Germinal center (tissue), 1 donor: ENCODE data around the gene TNFRSF18.

Experiments
- DNase-seq: peaks from one replicate; pipeline ENCODE4 v3.0.0; 2012; ENCODE audit warnings: mixed read lengths, low spot score

Gene TNFRSF18

DNA sequence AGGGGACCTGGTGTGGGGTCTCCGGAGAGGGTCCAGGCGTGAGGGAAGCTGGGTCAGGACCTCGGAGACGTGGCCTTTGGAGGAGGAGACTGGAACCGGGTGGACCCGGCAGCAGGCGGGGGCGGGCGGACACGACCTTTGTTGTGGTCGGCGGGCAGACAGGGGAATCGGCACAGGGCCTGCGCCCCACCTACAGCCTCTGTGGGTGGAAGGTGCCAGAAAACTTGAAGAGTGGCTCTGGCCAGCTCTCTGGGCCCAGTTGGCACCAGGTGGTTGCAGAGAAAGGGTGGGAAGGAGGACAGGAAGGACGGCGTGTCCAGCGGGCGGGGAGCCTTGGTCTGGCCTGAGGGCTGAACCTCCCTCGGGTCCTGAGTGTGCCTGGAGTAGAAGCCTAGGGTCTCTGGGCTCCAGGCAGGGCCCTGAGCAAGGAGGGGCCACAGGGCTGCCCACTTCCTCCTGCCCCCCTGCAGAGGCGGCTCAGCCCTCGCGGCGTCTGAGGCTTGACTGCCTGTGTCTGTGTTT lies 40.4 kb downstream of the TNFRSF18 start:
- no peak for DNase-seq

DNA sequence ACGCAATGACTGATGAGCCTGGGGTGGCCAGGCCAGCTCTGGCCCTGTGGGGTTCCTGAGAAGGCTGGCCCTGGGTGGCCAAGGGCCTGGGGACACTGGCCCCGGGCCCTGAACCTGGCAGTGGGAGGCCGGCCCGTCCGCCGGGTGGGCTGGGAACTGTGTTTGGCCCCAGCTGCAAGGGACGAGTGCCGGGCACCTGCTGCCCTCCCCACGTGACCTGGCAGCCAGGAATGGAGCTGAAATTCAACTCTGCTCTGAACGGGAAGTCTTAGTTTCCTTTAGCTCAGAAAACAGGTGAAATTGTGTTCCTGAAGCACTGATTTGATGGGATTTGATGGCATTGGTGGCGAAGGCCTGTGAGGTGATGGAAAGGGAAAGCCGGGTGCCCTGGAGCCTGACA lies 40.9 kb downstream of the TNFRSF18 start:
- DNase-seq, result no peak

DNA sequence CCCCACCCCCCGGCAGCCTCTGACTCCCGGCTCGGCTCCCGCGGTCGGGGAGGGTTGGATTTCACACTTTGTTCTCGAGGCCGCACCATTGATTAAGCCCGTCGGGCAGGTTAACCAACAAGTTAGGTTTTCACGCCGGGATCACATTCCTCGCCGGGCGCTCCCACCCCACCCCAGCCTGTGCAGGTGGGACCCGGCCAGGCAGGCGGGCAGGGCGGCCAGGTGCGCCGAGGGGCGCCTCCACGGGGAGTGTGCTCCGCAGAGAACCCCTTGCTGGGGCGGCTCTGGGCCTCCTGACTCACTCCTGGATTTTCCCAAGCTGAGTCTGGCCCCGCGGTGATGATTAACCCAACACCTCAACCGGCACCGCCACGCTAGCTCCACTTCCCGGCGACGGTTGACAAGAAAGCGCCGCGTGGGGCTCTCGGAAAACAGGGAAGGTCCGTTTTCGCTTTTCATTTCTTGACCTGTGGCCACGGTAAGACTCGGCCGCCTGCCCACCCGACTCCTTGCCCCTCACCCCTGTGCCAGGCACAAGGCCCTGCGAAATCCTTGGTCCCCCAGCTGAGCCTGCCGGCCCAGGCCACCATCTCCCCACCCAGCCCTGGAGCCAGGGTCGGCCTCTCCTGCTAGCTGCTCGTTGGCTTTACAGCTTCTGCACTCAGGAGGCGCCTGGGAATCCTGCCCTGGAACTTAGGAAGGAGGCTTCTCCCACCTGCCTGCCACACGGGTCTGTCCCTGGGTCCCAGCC lies 41.5 kb downstream of the TNFRSF18 start:
- no peak for DNase-seq

DNA sequence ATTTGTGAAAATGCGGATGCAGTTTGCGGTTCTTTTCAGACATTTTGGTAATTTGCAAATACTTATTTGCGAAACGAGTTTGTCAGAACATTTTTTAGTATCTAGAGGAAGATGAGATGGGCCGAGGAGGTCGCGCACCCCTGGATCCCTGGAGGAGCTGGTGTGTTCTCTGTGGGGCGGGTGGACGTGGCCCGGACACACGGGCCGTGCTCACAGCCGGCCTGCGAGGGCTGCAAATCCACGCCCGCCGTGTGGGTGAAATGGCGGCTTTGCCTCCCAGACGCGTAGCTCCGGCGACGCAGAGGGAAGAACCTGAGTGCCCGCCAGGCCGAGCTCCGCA lies 42.1 kb downstream of the TNFRSF18 start:
- DNase-seq, result no peak

DNA sequence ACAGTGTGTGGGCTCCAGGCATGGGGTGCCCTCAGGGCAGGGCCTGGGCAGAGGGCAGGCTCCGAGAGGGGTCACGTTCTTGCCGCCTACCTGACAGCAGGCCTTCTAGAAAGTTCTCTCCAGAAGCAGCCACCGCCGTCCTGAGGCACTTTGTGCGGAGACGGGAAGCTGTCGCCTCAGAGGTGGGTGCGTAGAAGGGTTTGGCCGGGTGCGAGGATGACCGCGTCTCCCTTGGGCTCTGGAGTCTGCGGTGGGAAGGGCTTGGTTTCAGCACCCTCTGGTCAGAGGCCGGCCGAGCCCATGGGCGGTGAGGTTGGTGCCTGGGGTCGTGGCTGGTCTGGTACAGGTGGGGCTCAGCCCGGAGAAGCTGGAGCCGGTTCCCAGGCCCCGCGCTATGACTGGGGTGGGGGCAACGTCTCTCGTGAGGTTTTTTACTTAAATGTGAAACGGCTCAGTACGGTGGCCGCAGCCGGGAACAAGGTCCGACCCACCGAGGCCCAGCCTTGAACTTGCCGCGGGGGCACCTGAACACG lies 42.8 kb downstream of the TNFRSF18 start:
- DNase-seq, result no peak

DNA sequence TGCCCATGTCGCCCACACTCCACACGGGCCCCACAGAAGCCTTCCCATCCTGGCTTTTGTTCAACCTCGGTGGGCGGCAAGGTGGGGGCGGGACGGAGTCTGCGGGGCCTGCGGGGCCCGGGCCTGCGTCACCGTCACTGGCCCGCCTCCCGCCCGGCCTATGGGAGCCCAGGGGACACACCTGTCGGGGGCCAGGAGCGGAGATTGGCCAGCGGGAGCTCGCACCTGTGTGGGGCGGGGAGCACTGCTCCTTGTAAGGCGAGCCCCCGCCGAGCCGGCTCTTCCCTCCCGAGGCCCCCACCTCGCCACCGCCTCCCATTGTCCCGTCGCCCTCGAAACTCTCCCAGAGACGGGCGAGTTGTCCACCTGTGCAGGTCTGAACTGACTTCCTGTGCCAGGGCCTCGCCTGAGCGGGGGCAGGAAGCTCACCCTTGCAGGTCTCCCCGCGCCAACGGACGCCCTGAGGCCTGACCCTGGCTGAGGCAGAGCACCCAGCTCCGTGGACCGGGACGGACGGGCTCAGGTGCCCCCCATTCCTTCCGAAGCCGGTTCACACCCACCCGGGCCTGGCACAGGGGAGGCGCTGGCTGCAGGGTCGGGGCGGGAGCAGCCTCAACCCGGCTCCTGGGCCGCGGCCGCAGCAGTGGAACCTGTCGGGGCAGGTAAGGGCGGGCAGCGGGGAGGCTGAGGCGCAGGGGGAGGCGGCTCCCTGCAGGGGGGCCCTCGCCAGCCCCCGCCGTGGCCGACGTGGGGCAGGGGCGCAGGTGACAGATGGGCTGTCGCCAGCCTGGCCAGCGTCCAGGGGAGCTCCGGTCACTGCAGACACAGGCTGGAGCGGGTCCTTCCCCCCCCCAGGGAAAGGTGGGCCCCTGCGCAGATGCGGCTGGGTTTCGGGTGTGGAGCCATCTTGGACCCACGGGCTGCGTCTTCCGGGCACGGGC lies 43.5 kb downstream of the TNFRSF18 start:
- no peak for DNase-seq

DNA sequence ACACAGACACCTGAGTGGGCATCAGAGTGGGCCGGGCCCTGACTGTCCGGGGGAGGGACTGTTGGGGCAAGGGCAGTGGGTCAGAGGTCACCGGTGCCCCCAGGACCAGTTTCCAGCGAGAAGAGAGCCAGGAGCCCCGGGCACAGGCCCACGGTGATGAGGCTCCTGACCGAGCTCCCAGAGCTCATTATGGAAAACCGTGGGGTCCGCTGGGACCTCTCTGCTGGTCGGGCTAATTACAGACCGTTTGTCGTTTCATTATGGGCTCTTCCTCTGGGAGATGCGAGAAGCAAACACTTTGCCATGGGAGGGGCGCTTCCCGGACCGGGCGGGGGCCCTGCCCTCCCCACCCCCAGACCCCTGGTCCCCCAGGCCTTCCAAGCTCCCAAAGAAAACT lies 44.7 kb downstream of the TNFRSF18 start:
- DNase-seq, result no peak

DNA sequence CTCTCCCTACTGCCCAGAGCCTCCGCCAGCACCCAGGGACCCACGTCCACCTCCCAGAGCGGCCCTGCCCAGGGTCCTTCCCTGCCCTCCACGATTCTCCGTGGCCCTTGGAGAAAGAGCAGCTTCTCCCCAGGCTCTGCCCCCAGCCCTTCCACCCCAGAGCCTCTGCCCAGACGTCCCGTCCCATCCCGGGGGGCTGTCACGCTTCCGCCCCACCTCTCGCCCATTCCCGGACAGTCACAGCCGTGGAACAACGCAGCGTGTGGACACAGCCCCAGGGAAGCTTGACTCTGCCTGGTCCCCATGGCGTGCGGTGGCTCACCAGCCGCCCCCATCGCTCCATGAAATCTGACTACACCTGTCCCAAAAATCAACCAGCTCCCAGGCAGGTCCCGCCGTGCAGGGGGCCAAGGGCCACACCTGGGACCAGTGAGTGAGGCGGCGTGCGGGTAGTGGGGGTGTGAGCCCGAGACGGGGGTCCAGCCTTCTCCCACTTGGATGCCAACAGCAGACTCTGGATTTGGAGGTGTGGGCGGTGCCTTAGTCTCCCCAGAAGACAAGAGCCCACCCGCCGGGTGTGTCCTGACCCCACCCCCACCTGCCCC lies 45.2 kb downstream of the TNFRSF18 start:
- DNase-seq, result no peak

DNA sequence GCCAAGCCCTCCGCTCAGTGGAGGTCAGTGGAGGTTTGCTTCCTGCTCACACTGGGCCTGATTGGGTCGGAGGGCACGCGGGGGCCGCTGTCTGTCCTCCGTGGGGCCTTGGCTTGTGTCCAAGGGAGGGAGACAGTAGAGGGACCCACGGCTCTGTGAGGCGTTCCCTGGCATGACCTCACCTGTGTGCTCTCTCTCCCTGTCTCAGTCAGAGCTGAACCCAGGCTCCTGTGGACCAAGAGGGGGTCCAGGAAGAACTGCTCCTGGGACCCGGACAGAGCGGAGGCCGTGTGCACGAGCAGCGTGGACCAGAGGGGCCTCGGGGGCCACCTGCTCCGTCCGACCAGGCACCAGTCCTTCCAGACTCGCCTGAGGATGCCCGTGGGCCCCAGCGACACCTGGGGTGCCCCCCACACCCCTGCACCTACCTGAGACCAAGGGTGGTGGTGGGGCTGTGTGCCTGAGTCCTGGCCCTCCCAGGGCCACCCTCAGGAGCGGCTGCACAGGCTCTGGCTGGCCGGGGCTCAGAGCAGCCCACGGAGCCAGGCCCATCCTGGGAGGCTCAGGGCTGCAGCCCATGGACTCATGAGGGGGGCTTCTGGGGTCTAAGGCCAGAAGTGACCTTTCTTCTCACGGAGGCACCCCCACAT lies 46.0 kb downstream of the TNFRSF18 start:
- no peak for DNase-seq

DNA sequence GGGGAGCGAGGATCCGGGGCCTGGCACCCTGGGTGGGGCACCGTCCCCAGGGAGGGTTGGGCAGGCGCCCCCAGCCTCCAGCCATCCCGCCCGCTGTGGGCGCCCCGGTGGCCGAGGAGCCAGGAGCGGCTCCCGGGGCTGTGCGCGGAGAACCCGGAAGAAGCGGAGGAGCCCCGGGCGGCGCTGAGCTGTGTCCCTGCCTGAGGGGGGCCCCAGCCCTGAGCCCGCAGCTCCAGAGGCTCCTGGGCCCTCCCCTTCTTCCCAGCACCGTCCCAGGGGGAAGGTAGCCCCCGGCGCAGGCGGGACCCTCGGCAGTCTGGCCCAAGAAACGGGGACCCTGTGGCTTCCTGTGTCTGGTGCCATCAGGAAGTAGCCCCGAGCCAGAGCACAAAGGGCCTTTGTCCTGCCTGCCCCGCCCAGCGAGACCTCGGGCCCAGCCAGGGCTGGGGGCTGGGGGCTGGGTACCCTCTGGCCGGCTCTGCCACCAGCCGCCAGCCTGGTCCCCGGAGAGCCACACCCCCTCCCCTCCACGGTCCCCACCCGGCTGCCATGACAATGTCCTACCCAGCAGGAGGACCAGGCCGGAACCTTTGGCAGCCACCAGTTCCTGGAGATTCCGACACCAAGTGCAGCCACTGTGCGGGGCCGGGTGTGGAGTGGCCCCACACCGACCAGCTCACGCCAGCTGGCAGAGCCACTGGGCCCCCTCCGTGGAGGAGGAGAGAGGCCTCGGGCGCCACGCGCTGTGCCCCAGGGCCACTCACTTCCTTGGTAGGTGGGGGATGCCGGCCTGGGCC lies 48.3 kb downstream of the TNFRSF18 start:
- peak; percentile 80 for DNase-seq

DNA sequence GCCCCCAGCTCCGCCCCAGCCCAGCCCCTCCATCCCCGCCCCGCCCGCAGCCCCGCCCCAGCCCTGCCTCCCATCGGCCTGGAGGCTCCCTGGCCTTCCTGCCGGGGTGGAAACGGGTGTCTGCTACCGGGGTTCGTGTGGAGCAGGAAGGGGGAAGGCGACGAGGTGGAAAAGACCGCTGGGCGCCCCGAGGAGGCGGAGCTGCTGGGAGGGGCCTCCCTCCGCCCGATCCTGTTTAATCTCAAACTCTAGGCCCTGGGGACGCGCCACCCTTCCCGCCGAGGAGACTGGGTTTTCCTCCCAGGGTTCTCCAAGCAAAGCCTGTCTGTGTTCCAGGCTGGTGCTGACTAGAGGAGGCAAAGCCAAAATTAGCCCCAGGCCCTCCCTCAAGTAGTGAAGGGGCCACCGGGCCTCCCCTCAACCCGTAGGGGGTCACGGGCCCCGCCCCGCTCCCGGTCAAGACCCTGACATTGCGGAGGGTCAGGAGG lies 48.9 kb downstream of the TNFRSF18 start:
- peak; percentile 86 for DNase-seq

DNA sequence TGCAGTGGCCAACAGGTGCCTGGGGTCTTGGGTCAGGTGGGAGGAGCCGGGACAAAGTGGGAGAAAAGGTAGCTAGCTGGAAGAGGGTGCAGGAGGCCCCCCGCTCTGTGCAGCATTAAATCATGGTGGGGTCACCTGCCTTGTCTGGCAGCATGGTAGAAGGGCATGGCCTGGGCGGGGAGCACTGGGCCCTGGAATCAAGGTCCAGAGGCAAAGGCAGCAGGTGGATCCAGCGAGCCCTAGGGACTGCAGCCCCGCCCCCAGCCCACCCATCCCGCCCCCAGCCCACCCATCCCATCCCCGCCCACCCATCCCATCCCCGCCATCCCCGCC lies 49.4 kb downstream of the TNFRSF18 start:
- no peak for DNase-seq

DNA sequence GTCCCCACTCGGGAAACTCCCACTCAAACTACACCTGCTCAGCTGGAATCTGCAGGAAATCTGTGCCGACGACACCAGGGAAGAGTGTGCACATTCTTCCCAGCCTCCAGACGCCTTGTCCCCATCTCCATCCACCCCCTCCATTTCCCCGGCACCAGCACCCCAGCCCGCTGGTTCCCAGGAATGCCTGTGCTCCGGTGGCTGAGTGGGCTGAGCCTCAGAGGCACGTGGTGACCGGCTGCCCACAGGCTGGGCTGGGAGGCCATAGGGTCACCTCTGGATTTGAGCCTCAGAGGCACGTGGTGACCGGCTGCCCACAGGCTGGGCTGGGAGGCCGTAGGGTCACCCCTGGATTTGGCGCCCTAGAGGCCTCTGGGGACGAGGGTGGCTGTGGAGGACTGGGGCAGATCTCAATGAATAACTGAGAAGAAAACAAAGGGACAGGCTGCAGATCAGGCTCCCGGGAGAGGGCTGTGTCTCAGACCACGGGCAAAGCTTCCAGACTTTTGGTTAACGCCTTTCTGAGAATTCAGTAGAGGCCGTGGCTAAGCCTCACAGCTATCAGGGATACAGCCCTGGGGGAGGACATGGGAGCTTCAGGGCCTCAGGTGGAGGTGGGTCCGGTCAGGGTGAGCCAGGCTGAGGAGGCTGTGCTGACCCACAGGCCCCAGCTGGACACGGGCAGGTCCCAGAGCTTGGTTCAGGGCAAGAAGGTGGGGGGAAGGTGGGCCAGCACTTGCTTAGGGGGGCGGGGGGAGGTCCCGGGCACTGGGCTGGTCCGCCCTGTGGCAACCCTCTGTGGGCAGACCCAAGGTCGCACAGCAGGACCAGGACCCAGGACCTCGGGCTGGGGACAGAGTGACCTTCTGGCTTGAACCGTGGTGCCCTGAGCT lies 50.0 kb downstream of the TNFRSF18 start:
- DNase-seq, result no peak

DNA sequence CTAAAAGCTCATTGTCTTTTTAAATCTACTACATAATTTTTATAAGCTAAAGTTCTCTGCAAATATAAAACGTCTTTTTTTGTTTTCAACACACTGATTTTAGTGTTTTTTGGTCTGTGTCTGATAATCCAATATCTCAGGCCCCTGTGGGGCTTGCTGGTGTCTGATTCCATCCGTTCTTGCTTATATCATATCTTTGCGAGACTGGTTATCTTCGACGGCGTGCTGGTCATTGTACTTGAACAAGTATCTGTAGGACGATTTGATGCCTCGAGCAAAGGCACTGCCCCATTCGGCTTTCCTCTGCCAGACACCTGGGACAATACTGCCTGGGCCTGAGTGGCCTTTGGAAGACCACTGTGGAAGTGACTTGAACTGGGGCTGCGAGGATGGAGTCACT lies 51.1 kb downstream of the TNFRSF18 start:
- DNase-seq, result no peak

DNA sequence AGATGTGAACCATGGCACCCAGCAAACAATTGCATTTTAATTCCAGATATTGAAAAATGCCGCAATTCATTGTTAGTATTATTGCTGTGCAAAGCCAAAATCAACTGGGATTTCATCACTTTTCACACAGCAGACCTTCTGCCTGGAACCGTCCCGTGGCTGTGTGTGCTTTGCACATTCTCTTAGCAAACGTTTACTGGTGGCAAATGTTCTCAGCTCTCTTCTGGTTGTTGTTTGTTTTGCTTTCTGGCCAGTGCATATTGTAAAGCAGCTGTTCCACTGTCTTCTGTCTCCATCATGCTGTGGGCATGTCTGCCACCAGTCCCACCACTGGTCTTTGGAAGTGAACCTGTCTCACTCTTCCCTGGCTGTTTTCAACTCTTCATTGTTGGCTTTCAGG lies 52.5 kb downstream of the TNFRSF18 start:
- no peak for DNase-seq
